Eye (tissue), 1 donor: ENCODE results near the gene REEP3.
"Not testable (repeated sequence)": the region's sequence is repeated elsewhere in the genome, so short reads cannot be mapped to it uniquely, and the experiment has no call there.

Experiments
- DNase-seq: peaks from one replicate; pipeline ENCODE4 v3.0.0-alpha.2; 2015

Gene REEP3

DNA sequence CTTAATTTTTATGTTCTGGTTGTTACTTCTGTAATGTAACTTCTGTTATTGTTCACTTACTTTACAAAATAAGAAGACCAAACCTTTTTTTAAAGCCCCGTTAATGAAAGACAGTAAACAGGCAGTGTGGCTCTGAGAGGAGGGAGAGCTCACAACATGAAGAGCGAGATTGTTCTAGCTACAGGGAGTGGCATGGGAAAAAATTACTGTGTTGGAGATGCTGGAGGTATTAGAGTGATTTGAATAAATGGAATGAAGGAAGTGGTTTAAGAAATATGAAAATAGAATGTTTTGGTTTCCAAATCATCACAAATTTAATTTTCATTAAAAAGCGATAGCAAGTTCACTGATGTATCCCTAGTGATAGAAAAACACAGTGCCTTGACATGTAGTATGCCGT, 31.8 kb downstream of the REEP3 start:
- DNase-seq, result no peak

DNA sequence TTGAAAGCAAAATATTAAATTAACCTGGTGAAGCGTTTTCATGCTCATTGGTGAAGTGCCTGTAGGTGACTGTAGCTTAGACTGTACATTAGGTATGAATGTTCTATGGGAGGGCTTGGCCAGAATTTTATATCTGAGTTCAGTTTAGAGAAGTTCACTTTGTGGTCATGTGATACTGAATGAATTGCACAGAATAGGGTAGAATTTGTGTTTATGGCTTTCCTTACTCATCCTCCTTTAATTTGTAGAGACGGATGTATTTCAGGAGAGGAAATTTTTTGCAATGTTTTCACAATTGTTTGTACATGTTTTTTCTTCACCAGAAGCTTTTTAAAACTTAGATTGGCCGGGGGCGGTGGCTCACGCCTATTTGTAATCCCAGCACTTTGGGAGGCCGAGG, 32.3 kb downstream of the REEP3 start:
- no peak for DNase-seq

DNA sequence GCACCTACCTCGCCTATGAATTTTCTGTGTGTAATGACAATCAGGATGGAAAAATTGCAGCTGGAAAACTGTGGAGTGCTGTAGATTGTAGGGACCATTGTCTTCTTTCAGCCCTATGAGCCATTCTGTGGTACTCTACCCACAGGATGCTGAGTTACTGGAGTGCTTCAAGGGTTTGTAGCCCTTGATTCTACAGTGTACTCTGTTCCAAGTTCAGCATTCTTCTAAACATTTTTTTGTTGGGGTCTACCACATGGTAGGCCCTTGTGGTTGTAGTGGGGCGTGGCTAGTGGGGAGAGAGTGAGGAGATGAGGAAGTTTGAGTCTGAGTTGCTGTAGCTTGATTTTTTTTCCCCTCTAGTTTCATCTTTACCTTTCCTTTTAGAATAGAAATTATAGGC, 33.5 kb downstream of the REEP3 start:
- no peak for DNase-seq

DNA sequence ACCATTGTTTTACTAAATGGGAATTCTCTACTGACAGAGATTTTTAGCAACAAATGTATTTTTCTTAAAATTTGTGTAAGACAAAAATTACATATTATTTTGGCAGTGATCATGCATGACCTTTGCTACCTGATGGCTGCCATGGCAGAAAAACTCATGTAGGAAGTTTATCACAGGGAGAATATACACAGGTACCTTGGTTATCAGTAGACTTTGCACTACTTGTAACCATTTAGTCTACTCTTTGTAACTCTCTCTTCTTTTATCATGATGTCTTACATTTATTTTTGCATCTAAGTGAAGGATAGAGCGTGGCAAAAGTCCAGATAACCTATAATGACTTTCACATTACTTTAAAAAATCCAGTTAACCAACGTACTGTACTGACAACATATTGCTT, 34.1 kb downstream of the REEP3 start:
- no peak for DNase-seq

DNA sequence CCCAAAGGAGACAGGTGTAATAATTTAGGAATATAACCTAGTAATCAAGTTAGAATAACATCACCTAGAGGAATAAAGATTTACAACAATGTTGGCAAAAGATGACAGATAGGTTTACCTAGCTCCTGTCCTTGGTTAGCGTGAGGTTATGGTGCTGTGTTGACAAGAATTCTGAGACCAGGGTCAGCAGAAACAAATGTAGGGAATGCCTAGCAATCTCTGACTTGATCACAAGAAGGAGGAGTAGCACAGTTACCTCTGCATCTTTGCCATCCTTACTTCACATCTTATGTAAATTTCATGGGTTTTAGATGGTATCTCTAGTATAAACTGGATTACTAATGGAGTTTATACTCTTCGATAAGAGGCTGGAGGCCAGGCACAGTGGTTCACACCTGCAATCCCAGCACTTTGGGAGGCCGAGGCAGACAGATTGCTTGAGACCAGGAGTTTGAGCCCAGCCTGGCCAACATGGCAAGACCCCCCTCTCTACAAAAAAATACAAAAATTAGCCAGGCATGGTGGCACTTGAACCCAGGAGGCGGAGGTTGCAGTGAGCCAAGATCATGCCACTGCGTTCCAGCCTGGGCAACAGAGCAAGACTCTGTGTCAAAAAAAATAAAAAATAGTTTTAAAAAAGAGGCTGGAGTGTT, 37.1 kb downstream of the REEP3 start:
- DNase-seq, result no peak

DNA sequence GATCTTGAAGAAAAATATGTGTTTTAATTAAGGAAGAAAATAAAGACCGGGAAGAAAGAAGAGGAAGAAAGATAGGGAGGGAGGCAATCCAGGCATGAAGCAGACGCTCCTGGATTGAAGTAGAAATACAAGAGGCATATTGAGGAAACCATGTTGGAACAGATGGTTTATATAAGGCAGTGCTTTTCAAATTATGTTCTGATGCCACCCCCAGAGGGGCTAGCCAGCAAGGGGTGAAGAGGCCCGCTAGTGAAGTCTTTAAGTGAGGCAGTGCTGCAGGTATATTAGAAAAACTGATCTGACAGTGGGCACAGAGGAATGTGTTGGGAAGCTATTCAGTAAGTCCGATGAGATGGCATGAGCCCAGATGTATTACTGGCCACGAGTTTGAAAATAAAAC, 40.1 kb downstream of the REEP3 start:
- no peak for DNase-seq

DNA sequence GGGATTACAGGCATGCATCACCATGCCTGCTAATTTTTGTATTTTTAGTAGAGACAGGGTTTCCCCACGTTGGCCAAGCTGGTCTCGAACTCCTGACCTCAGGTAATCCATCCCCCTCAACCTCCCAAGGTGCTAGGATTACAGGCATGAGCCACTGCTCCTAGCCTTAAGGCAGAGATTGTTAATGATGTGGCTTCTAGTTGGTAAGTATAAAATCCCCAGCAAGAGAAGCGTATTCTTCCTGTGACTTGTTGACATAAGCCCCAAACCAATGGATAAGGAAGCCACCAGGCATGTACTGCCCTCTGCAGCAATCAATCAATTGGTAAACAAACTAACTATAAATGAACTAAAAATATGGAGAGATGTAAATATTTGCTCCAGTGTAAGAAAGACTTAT, 41.2 kb downstream of the REEP3 start:
- no peak for DNase-seq

DNA sequence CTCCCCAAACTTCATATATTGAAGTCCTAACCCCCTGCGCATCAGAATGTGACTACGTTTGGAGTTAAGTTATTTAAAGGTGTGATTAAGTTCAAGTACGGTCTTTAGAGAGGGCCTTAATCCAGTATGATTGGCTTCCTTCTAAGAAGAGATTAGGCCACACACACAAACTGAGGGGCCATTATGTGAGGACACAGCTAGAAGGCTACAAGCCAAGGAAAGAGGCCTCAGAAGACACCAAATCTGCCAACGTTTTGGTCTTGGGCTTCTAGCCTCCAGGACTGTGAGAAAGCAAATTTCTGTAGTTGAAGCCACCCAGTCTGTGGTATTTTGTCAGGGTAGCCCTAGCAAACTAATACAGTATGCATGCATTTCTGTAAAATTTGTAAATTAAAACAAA, 41.7 kb downstream of the REEP3 start:
- DNase-seq, result no peak

DNA sequence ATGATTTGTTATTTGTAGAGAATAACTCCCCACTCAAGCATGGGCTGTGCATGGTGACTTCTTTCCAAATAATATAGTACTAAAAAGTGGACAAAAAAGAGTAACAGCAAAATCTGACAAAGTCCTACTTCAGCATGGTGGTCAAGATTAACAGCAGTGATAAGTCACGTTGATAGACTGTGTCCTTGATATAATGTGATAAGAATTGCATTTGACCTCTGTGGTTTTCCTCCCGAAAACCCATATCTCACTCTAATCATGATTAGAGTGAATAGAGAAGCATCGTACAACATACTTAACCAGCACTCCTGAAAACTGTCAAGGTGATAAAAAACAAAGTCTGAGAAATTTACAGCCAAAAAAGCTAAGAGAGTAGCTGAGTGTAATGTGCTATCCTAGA, 42.4 kb downstream of the REEP3 start:
- DNase-seq, result no peak

DNA sequence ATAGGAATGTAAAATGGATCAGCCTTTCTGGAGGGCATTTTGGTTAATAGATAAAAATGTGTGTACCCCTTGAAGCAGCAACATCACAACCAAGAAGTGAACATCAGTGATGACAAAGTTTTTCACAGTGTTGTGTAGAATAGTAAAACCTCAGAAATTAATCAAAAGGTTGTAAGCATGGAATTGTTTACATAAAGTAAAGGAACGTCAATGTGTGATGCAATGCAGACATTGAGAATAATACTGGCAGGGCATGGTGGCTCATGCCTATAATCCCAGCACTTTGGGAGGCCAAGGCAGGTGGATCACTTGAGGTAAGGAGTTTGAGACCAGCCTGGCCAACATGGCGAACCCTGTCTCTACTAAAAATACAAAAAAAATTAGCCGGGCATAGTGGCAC, 43.5 kb downstream of the REEP3 start:
- not testable (repeated sequence) for DNase-seq

DNA sequence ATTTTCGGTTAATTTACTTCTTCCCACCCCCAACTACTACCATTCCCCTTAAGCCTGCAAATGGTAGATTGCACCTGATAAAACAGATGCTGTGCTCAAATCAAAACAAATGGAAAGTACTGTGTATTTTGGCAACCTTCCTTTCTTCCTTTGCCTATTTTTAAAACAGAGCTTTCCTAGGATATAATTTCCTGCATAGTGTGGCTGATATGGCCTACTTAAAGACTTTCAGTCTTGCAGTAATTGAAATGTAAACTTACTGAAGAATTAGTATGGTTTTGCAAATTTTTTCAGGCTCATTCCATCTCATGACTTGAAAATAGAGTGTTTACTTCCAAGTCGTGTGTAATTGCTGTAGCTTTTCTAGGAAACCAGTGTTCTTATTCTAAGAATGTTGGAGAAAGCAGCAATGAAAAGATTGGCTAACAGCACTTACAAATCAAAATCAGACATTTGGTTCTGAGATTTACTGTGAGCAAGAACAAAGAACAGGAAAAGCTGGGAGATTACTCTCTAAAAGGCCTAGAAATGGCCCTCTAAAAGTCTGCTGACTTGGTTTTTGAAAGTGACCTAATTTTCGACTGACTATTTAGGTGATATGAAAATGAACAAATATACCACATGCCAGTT, 52.0 kb downstream of the REEP3 start:
- peak; percentile 68 for DNase-seq

DNA sequence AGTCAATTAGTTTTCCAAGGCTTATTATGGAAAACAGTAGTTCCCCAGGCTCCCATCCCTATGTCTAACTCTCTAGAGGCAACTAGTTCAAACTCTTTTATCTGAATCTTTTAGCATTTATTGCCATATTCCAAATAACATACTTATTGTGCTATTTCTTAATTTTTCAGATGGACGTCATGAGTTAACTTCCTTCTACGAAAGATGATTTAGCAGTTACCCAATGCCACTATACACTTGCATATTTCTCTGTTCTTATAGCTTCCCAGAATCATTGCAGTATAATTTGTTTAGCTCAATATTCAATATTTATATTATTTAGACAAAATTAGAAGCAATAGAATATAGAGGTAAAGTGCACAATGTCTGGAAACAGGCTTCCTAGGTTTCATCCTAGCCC, 52.8 kb downstream of the REEP3 start:
- no peak for DNase-seq

DNA sequence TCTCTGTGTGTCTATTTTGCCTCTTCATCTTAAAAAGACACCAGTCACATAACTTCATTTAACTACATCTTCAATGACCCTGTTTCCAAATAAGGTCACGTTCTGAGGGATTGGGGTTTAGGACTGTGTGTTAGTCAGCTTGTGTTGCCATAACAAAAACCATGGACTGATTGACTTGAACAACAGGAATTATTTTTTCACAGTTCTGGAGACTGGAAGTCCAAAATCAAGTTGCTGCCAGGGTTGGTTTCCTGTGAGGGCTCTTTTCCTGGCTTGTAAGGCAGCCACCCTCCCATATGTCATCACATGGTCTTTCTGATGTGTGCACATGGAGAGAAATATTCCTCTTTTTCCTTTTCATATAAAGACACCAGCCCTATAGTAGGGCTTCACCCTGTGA, 55.3 kb downstream of the REEP3 start:
- DNase-seq, result no peak

DNA sequence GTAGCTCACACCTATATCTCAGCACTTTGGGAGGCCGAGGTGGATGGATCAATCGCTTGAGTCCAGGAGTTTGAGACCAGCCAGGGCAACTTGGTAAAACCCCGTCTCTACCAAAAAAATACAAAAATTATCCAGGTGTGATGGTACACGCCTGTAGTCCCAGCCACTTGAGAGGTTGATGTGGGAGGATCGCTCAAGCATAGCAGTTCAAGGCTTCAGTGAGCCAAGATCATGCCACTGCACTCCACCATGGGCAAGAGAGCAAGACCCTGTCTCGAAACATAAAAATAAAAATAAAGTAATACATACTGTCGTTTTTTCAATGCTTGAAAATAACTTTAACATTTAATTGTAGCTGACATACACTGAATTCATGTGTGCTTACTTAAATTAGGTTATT, 57.3 kb downstream of the REEP3 start:
- no peak for DNase-seq

DNA sequence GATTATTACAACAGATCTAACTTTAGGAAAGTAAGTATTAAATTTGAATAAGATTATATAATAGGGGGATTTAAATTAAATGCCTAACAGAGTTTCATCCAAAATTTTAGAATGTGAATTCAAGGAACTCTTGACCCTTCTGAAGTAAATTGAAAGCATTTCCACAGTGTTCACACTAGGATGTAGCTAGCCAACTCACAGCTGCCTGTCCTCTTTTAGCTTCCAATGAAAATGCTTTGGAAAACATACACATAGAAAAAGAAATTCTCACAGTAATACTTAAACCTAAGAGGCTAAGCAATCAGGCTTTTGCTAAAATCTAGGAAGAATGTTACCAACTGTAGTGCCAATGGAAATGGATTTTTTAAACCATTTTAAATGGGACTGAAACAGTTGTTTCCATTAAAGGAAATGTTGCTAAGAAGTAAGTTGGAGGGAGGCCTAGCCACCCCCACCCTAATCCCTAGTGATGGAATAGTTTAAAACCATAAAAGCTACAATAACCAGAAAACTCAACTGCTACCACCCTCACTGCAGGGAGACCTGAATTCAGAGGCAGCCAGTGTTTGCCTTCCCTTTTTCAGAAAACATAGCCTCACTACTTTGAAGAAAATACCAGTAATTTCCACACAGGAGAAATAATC, 58.3 kb downstream of the REEP3 start:
- DNase-seq, result no peak

DNA sequence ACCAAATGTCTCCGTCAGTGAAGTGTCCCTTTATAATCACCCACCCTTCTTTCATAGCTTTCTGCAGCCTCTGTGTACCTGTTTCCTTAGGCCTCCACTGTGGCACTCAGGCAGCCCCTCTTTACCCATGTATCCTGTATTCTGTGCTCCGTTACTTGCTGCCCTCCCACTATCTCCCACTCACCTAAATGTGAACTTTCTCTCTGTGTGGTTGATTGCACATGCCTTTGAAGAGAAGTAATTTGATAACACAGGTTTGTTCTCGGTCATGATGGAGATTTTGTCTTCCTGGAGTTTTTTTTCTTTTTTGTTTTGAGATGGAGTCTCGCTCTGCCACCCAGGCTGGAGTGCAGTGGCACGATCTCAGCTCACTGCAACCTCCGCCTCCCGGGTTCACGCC, 61.5 kb downstream of the REEP3 start:
- no peak for DNase-seq

DNA sequence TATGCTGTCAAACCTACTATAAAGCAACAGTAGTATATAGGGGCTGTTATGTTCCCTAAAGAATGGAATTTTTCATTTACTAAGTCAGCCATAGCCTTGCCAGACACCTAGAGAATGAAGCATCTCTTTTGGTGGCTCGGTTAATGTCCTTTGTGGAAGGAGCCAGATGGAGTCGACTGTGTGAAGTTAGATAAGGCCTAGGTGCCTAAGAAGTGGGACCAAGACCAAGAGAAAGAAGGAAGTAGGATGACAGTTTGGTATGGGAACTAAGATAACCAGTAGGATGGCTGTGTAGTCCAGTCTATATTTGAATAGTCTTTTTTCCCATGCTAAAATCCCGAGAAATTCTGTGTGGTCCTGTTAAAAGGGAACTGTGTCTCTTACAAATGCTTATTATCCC, 62.2 kb downstream of the REEP3 start:
- DNase-seq, result no peak

DNA sequence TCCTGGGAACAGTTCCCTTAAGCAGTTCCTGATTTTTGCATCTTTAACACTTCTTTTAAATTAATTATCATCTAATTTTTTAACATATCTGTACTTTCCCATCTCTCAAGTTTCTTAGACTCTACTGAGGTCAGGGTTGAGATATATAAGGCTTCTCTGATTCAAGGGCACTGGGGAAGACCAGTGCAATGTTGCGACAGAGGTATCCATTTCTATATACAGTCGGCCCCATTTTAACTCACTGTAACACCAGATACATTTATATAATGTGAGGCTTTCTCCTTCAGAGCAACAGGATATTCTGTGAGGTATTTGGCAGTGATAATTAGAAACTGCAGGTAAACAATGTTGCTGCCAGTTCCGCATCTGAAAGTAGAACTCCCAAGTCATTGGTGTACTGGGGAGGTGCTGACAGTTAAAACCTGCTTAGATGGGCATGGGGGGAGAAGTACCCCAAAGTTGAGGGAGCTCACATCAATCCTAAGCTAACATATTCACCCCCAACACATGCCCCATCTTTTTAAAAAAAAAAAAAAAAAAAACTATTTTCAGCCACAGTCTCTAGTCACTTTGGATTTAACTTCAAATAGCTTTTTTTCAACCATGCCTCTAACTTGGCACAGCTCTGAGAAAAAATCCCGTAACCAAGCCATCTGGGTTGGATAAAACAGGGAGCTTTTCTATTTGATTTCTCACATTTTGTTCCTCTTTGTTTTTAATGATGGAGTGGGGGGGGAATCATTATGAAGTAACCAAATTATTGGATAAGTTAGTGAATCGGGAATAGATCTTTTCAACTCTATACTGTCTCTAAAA, 62.9 kb downstream of the REEP3 start:
- peak; percentile 44 for DNase-seq

DNA sequence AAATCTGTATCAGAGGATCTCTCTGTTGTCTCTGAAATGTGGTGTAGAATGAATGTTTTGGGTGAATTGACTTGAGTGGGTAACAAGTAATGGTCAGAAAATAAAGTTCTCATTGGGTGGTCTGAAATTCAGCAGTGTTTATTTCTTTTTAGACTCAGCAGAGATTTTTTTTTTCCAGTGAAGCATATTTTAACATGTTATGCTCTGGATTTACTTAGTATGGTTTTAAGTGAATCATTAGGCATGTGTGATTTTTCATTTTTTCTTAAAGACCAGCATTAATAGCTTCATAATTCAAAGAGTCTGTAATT, 63.5 kb downstream of the REEP3 start:
- DNase-seq, result peak; percentile 35

DNA sequence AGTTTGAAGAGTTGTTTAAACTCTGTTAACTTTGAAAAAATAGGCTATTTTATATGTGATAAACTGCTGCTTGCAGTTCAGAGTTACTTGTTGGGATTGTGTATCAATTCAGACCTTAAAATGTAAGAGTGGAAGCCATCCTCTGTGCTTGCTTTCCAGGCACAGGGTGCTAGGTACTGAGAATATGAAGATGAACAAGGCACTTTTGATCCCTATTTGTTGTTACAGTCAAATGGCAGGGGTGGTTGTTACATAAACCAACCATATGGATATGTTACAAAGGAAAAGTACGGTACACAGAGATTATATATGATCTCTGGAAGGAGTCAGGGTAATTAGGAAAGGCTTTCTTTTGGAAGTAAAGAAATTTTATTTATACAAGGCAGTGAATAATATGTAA, 63.8 kb downstream of the REEP3 start:
- no peak for DNase-seq

DNA sequence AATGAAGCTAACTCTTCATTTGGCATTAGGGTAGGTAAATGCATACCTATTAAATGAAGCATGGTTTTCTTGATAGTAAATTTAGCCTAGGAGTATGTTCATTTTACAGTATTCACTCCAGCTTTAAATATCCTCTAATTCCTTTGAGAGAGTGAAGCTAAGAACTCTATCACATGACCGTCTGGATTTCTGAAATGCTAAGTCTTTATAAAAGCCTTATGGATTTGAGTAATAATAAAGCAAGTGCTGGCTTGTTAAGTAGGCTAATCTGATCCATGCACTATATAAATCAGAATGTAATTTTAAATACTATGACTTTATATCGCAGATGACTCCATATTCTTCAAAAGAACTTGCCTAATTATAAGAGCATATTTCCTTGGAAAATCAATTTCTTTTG, 64.8 kb downstream of the REEP3 start:
- peak; percentile 35 for DNase-seq

DNA sequence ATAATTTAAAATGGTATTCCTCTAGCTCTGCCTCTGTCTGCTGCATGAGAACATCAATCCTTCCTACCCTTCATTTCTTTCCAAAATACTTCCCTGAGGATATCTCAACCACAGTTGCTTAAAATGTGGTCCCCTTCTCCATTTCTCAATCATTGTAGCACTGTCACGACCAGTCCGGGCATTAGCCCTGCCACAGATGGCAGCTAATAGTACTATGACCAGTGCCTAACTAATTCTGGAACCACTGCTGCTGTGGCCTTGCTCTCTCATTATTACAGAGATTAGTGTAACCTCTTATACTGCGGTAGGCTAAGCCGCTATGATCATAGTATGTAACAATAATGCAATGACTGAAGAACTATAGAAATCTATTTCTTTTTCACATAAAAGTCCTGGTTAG, 66.0 kb downstream of the REEP3 start:
- DNase-seq, result no peak

DNA sequence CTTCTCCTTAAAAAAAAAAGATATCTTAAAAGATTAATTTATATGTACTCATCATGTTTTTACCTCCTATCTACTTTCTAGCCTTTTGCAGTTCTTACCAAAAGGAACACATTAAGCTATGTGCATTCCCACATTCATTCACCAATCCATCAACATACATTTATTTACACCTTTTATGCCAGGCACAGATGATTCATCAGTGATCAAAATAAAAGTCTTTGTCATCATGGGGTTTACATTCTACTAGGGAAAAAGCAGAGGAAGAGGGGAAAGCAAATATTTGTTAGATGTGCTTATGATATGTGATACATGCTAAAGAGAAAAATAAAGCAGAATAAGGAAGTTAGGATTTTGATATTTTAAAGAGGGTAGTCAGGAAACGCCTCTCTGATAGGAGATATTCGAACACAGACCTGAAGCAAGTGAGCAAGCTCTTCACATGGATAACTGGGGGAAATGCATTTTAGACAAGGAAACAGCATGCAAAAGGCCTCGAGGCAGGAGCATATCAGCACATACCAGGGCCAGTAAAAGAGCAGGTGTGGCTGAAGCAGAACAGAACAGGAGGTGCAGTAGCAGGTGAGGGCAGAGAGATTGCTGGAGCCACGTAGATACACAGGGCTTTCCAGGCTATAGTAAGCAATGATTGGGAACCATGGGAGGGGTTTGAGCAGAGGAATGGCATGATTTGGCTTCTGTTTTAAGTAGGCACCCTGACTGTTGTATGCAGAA, 67.4 kb downstream of the REEP3 start:
- DNase-seq, result no peak
